NCI-H524 (cell line): Measurements from ENCODE around the gene CADPS2.

Source experiments
- DNase-seq, 2 experiments: peaks; one replicate each; lab custom pipeline; 2025; lab: John Stamatoyannopoulos, UW

The CADPS2 gene

DNA sequence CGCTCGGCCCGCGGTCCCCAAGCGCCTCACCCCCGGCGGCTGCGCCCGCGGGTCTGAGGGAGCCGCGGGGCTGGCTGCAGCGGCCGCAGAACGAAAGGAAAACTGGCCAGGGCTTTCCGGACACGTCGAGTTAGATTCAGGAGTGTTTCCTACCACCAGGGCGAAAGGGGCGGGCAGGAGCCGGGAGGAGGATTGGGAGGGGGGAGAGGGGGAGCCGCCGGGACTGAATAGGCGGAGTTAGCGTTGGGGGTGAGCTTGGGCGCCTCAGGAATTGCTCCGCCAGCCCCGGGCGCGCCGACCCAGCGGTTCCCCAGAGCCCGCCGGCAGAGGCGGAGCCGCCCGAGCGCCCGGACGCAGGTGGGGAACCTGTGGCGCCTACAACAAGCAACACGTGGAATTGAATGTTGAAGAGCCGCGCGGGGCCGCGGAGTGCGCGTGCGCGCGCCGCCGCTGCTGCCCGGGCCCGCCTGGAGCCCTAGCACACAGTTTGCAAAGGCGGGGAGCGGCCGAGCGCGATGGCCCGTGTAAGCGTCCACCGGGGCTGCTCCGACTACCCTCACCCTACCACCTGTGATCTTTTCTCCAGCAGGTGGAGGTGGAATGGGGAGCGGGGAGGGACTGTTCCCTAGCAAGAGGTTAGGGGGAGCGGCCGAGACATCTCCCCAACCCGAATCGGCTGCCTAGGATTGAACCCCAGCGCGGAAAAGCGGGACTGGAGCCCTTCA is at the start of gene CADPS2:
Gene CADPS2 (minus strand): TSS at position 104 of the 725 bp plus-strand sequence. CDS start 123 bp downstream, outside the sequence.
- peak; percentile 33 to 64 for DNase-seq

DNA sequence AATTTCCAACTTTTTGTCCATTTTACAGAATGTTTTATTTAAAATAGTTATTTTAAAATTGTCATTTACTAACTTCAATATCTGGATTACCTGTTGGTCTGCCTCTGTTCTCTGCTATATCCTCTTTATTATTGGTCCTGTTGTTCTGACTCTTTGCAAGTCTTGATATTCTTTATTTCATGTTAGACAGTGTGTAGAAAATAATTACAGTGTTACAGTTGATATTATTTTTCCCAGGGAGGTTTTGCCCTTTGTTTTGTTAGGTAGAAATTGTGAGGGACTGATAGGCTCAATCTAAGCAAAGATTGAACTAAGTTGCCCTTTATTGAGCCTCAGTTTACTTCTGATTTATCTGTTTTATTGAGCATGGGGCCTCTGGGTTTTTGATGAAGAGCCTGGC is 49.4 kb upstream of the CADPS2 start:
- no peak for DNase-seq

DNA sequence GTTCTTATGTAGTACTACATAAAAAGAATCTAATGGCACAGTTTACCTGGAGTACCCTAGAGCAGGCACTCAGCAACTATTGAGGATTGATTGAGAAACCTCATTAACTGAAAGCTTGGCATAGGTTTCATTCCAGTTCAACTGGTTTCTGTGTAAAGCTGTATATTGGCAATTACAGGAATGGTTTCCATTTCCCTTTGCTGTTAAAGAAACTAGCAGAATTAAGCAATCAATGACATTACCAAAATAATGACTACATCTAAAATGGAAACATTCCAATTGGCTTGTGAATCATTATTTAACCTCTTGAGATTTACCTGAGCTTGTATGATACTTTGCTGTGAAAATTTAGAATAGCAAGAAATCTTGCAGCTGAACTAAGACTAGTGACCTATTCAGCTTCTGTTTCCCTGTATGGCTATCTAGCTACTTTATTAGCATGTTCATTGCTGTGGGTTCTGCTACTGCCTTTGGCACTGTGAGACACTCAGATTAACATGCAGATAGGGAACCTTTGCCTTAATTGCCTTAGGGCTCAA is 33.5 kb upstream of the CADPS2 start:
- no peak for DNase-seq

DNA sequence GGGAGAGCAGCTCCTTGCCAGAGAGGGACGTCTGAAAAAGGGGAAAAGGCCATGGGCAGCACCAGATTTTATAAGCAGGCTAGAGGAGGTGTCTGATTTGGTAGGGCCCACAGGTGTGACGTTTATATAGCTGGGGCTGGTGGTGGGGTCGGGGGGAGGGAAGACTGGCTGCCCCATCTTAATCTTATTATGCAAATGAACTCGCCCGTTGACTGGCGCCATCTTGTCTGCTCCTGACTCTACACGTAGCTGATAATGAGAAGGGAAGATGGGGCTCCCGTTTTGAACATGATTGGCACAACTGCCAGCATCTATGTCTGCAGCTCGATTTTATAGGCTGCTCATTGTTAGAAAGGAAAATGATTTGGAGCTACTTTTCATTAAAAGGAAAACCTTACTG is 28.6 kb upstream of the CADPS2 start:
- DNase-seq, result no peak

DNA sequence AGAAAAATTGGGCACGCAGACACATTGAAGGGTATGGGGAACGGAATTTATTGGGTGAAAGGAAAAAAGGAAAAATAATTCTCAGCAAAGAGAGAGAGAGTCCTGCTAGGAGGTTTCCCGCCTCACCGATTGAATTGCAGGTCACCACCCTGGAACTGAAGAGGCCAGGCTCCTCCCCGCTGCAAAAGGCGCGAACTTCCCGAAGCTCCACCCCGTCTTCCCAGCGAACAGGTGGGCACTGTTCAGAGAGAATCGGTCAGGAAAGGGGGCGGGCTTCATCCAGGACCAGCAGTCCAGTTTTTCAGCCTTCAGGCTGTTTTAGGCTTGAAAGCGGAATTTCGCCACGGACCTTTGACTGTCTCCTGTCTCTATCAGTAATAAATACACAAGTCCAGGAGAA is 27.3 kb upstream of the CADPS2 start:
- no peak for DNase-seq

DNA sequence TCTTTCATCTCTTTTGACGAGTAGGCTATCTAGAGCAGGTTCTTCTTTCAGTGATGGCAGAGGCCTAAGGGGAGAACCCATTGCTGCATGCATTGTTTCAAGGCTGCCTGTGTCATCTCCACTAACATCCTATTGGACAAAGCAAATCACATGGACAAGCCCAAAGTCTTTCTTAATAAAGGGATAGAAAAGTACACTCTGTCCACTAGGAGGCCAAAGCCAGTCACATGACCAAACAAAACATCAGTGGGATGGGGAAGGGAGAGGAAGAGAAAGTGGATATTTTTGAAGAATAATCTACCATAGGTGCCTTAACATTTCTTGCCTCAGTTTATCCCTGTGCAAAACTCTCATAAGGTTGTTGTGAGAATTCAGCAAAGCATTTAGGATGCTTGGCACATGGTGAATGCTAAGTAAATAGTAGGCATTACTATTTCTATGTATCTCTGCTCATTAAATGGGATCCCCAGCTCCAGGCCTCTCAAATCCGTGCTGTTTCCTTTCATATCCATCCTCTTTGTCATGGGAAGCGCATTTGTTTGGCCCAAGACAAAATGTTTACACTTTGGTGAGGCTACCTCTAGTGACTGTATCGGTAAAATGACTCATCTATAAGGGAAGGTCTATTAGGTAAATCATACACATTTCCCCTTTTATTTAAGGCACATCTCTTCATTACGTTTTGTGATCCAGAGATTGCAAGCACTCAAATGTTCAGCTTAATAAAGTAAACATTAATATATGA is 16.7 kb upstream of the CADPS2 start:
- no peak for DNase-seq

DNA sequence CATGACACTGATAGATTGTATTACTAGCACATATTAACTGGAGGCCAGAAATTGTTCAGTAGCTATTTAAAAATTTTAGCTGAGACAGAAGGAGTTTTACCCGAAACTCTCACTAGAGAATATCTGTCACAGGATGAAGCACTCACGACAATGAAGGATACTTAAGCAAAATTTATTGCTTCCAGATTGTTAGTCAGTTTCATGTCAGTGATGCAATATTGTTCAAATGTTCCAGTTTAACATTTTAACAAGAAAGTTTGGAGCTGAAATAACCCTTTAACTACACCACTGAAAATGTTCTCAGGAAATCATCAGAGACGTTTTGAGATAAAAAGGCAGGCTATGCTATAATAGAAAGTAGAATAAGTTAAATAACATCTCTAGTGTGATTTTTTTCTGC is 15.0 kb upstream of the CADPS2 start:
- DNase-seq, result peak in 1 of 2 experiments; percentile 11

DNA sequence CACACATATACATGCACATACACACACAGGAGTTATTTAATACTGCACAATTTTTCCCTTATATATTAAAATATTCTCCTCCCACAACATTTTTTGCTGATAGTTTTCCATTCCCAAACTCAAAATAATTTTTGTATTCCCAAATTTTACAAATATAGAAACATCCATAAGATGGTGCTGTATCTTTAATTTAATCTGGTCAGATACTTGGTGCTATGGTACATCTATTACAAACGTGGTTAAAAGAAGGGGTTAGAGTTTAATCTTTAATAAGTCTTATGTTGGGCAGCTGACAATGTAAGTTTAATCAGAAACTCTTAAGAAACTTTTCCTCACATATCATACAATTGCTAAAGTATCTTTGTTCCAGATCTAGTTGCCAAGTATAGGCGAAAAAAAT is 10.2 kb upstream of the CADPS2 start:
- no peak for DNase-seq

DNA sequence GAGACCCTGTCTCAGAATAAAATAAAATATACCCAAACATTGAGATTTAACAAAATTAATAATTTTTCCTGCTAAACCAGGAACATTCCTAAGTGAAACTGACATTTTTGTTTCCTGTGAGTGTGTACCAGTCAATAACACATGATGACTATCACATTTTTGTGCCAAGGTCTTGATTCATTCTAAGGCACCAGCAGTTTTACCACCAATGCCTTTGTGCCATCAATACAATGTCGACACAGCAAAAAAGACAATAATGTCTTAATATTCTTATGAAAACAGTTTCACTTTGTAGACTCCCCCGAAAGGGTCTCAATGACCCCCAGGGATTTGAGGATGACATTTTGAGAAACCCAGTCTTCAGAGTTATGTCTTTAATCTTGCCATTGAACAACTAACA is 7.2 kb upstream of the CADPS2 start:
- DNase-seq, result no peak

DNA sequence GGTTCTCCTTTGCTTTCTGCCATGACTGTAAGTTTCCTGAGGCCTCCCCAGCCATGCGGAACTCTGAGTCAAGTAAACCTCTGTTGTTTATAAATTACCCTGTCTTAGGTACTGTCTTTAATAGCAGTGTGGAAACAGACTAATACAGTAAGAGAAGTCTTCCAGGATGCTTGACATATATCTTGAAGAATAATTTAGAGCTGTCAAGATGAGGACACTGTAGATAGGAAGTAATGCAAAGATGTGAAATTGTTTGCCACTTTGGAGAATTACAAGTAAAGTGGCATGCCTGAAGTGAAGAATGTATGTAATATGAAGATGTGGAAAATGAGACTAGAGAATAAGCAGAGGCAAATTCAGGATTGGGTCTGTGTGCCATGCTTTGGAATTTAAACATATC is 2.9 kb upstream of the CADPS2 start:
- DNase-seq, result no peak

DNA sequence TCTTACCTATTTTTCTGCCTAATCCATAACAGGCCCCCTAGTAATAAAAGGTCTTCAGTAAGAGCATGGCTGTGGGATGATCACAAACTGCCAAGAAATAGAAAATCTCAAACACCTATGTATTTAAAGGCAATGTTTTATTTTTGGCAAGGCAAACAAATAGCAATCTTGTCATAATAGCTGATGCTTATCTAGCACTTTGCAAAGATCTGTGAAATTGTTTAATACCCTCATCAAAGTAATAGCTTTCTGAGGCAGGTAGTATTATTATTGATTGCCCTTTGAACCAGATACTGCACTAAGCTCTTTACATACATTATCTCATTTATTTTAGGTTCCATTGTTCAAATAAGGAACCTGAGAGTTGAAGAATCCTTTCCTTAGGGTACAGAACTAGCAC is 1.6 kb upstream of the CADPS2 start:
- no peak for DNase-seq

DNA sequence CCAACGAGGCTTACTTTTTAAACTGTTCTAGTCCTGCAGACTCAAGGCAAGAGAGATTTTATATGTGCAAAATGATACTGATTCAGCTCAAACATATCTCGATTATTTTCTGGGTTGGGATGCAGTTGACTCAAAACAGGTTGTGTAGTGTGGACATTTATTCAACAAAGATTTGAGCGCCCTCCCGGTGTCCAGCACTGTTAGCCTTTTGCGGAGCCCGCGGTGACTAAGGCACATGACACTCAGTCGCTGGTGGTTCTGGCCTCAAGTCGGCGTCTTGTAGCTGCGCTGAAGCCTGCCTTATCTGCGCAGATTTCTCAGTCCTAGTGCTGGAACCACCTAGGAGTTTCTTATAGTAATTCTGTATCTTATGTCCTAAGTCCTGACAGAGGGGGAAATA is 938 bp upstream of the CADPS2 start:
- peak; percentile 17 to 63 for DNase-seq

DNA sequence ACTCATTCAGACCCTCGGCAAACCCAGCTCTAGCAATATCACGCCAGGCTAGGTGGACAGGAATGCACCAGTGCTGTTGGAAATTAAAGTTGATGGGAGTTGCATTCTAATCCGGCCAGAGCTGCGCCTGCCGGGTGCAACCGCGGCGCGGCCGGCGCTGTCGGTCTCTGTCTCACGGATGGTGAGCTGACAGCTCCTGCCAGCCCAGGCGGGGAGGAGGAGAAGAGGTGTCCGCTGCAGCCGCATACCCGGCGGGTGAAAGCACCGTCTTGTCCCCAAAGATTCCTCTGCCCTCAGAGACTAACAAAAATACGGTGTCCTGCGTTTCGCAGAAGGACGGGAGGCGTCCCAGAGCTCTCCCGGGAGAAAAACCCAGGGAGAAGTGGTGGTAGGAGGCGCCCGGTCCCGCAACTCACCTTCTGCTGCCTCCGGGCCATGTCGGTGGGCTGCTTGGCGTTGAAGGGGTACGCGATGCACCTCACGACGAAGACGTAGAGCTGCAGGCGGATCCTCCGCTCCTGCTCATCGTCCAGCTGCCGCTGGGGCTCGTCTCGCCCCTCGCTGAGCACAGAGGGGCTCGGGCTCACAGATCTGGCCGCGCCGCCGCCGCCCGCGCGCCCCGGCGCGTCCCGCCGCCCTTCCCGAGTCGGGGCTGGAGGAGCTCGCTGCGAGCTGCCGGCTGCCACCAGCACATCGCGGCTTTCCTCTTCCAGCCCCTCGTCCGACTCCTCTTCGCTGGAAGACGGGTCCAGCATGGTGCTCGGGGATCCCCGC is 490 bp downstream of the CADPS2 start:
- peak; percentile 24 to 57 for DNase-seq

DNA sequence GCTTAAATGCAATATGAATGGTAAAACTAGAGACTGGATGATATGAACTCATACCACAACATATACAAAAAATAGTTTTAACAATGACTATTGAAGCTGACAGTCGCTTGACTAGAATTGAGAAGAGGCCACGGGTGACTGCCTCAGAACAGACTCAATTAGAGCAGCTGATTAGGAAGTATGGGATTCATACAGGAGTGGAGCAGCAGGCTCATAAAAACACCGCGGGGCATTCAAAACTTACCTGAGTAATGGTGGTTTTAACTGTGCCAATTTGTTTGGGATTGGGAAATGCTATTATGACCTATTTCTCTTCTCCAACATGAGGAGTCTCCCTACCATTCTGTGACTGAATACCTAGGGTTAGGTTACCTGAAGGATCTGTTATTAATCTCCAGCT is 2.1 kb downstream of the CADPS2 start:
- DNase-seq, result no peak

DNA sequence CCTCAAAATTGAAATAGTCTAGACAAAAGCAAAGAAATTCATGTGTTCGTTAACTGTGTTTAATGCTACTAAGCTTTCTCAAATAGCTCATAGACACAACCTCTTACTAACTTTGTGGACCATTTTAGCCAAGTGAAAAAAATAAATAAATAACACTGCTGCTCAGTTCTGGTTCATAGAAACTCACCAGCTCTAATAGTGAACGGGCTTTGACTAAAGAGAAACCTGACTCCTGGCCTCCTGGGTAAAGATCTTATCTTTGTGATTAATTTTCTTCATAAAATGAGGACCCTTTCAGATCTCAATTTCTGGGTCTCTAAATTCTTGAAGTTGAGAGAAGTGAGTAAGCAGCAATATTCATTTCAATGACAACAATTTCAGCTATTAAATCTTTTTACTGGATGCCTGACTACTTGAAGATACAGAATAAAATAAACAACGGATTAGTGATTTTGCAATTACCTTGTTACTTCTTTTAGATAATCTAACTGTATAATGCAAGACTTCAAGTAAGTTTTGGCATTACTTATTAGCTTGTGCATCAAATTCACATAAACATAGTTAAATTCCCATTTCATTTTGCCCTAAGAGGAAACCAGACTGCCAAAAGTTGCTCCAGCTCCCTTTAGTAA is 3.1 kb downstream of the CADPS2 start:
- DNase-seq, result no peak

DNA sequence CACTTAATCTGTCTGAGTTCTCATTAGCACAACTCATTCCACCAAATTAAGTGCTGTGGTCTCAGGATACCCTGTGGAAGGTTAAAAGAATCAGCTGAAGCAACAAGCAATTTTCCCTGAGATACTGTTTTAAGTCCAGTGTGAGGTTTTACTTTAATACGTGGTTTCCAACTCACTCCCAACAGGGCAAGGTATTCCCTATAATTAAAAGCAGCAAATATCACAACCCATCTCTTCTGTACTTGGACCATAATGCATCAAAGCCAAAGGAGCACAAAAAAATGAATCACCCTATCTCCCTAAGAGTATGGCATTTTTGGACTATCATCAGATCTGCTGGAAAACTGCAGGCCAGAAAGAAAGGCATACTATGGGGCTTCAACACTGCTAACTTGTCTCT is 4.9 kb downstream of the CADPS2 start:
- no peak for DNase-seq

DNA sequence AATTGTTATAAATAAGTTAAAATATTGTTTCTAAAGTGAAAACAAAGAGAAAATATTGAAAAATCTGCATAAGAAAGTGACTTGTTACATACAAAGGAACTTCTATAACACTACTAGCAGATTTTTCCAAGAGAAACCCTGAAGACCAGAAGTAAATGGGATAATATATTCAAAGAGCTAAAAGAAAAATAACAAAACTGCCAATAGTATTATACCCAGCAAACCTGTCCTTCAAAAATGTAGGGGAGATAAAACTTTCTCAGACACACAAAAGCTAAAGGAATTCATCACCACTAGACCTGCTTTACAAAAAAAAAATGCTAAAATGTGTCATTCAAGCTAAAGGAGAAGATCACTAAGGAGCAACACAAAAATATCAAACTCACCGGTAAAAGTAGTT is 17.0 kb downstream of the CADPS2 start:
- no peak for DNase-seq

DNA sequence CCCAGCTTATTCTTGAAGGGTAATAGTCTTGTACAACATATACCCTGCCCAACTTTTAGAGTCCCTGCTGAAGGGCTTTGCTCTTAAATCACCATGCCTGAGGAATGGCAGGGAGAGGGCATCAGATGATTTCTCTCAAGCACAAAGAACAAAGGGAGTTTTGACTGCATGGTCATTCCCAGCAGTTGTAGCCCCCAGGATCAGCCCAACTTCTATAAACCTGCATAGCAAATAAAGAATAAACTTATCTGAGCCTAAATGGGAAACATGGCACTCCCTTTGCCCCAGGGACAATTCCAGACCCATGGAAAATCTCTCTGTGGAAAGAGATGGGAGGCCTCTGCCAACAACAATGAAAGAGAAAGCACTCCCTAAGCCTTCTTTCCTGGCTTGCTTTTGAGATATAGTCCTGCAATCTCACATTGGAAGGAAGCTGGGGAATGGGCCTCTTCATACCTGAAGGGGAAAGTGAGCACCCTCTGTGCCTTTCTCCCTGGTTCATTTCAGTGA is 18.7 kb downstream of the CADPS2 start:
- no peak for DNase-seq

DNA sequence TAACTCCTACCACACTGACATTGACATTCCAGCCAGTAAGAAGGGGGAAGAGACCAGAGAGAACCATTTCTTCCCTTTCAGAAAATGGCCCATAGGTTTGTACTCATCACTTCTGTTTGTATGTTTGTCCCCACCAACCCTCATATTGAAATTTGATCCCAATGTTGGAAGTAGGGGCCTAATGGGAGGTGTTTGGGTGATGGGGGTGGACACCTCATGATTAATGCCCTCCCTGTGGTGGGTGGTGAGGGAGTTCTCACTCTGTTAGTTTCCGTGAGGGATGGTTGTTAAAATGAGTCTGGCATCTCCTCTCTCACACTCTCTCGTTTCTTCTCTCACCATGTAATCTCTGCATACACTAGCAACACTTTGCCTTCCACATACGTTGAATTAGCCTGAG is 21.4 kb downstream of the CADPS2 start:
- DNase-seq, result no peak

DNA sequence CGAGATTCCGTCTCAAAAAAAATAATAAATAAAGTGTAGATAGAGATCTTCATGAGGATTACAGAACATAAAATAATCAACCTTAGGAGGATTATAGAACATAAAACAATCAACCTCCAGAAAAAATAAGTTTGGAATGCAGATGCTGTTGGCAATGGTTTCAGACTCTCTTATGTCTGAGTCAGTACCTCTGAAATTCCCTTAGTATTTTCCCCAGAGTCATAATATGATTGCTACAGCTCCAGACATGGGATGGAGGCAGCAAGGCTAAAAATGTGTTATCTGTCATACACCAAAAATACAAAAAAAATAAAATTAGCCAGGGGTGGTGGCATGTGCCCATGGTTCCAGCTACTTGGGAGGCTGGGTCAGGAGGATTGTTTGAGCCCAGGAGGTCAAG is 22.2 kb downstream of the CADPS2 start:
- no peak for DNase-seq

DNA sequence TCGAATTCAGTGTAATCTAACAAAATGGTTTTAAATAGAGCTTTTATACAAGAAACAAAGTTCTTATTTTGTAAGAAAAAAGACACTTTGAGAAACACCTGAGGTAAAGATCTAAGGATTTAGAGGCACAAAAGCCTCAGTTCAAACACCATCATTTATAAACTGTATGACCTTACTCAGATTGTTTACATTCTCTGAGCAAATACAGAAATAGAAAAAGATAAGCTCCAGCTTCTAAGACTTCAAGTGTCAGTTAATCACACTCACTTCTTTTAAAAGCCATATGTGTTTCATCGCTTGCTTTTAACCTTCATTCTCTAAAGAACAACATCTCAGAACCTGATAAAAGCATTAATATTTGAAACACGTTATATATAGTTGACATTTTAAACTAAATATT is 27.9 kb downstream of the CADPS2 start:
- peak in 1 of 2 experiments; percentile 44 for DNase-seq

DNA sequence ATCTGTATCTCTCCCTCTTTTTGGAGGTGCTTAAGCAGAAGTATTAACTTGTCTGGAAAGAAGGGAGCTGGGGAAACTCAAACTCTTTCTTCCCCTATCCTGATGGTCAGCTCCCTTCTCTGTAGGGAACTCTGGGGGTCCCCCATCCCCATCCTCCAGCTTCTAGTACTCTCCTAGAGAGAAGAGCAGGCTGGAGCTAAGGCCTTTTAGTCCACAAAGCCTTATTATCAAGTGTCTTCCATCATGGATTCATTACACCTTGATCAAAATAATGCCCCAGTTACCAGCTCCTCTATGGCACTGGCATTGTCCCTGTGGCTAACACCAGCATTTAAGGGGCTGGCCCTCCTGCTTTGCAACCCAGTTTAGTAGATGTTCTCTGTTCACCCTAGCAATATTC is 35.7 kb downstream of the CADPS2 start:
- no peak for DNase-seq
